CD4-positive, alpha-beta T cell treated with Interleukin-4 for 1 hour (primary cell): Measurements from ENCODE around the gene PSD2.
A peak's percentile ranks its signal among the peaks of the same experiment; 100 is the strongest.

Source experiments
- DNase-seq, 2 donors: peaks; one replicate each; pipeline ENCODE4 v3.0.0-alpha.2; 2020 to 2022

PSD2 gene

DNA sequence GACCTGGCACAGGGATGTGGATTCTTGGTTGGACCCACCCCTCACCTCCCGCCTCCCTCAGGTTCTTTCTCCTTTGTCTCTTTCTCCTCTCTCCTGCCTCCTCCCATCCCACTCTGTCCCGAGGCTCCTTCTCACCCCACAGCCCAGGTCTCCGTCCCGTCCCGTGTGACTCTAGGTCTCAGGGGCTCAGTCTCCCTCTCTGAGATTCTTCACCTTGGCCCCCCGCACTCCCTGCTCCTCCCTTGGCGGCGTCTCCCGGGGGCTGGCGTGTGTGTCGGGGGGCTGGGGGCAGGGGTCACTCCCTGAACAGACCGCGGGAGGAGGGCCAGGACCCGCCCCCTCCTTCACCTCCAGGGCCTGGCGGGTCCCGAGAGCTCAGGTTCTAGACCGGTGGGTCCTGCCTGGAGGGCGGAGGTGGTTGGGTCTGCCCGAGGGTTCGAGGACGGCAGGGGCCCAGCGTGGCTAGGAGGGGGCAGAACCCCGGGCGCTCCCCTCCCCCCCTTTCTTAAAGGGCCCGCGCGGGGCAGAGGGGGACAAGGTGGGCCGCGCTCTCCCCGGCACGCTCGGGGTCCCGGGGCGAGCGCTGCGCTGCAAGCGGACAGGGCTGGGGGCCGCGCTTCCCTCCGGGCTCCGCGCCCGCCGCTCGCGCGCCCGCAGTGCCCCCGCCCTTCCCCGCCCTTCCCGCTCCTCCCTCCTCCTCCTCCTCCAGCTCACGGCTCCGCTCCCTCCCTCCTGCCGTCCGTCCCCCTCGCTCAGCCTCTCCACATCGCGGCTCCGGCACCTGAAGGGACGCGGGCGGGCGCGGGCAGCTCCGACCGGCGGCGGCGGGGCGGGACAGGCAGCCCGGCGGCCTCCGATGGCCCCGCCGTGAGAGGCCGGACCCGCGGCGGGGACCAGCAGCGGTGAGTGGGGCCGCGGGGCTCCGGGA, at the start of gene PSD2:
TSS of gene PSD2 (plus strand) at position 735 of the 928 bp plus-strand sequence. CDS start 13,633 bp downstream, outside the sequence.
- DNase-seq, result peak in 1 of 2 donors; percentile 9

DNA sequence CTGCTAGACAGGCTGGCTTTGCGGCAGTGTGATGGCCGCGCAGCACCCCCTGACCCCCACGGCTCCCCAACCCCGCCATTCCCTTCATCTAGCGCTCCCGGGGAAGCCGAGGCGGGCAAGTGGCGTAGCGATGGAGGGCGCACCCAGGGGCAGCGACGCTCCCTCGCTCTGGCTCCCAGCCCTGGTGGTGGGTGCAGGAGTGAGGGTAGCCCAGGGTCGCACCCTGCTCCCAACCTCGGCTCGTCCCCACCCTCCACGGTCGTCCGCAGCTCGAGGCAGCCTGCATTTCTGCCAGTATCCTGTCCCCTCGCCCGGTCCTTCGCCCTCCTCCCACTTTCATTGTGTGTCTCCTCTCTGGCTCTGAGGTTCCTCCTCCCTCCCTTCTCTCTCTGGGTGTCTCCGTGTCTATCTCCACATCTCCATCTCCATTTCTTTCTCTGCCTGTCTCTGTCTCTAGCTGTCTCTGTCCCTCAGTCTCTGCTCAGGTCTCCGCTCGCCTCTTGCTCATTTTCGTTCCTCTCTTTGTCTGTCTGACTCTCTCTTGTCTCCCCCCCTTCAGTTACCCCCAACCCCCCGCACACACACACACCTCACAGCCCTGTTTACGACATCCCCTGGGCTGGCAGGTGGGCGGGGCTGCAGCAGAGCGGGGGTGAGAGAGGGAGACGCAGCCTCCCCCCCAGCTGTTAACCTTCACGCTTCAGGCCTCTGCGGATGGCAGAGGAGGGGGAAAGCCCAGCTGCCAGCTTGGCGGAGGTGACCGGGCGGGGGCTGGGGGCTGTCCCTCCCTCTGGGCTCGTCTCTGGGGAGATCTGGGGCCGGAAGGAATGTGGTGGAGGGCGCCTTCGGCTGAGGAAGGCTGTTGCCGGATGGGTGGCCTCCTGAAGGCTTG, 48.7 kb upstream of the PSD2 start:
- peak; percentile 82 to 90 for DNase-seq

DNA sequence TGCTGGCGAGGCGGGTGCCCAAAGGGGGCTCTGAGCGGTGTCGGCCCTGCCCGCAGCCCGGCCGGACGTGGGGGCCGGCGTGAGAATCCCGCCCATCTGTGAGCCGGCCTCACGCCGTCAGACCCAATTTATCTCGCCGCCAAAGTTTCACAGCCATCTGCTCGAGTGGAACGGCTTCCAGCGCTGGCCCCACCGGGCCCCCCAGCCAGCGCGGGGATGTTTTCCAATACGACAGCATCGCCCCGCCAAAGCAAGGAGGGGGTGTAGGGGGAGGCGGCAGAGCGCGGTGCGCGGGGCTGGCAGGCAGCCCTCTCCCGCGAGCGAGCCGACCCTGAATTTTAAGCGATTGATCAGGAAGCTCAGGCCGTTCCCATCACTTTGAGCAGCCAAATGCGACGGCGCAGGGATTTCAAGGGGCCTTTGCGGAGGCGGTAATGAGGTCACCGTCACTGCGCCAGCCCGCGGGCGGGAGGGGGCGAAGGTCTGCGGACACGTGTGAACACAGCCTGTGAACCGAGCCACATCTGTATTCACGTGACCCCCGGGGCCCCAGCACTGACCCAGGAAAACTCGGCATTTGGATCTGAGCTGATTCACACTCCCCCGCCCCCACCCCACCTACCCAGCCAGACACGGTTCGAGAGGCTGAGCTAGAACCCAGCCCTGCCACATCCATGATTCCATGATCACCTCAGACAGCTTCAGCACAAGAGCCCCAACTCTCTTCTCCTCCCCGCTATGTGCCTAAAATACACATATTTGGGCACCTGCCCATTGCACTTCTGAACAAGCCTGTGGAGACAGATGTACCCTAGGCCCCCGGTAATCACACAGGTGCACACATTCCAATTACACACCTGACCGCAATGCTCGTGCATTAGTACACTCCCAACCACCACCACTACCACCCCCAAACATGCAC, 47.8 kb upstream of the PSD2 start:
- DNase-seq, result peak; percentile 57 to 65

DNA sequence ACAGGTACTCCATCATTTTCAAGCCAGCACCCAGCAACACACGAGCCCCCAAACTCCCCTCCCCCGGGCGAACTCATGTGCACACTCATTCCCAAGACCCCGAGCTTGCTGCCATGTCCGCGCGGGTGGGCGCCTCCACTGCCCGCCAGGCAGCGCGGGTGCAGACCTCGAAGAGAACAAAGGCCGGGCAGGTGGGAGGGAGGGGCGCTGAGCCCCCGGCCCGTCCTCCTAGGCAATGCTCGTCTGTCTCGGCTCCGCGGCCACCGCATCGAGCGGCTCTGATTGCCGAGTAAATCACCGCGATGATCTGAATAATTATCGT, 47.1 kb upstream of the PSD2 start:
- DNase-seq, result no peak

DNA sequence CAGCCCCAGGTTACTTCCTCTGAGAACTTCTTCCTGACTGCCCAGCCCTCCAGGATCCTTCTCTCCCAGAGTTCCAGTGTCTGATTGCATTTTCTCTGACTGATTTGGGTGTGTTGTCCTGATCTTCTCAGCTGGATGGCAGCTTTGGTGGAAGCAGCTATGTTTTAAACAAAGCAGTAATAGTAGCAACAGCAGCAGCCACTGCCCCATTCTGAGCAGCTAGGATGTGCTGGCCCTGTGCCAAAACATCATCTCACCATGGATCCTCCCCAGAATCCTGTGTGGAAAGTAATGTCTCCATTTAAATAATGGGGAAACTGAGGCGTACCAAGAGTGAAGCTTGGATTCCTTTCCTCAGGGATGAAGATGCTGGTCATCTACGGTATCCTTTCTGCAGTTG, 46.4 kb upstream of the PSD2 start:
- no peak for DNase-seq

DNA sequence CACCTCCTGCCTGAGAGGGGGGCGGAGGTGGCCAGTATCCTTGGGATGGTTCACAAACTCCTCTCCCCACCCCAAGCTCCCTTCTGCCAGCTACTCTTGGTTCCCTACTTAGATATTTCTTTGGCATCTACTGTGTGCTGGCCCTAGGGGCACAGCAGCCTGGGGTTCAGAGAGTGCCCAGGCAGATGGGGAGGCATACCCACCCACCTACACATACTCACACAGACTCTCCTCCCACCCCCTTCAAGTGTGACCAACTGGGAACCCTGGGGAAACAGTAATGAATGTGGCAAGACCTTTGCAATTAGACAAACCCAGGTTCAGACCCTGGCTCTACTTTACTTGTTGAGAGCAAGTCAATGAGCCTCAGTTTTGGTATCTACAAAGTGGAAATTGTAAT, 44.4 kb upstream of the PSD2 start:
- DNase-seq, result no peak

DNA sequence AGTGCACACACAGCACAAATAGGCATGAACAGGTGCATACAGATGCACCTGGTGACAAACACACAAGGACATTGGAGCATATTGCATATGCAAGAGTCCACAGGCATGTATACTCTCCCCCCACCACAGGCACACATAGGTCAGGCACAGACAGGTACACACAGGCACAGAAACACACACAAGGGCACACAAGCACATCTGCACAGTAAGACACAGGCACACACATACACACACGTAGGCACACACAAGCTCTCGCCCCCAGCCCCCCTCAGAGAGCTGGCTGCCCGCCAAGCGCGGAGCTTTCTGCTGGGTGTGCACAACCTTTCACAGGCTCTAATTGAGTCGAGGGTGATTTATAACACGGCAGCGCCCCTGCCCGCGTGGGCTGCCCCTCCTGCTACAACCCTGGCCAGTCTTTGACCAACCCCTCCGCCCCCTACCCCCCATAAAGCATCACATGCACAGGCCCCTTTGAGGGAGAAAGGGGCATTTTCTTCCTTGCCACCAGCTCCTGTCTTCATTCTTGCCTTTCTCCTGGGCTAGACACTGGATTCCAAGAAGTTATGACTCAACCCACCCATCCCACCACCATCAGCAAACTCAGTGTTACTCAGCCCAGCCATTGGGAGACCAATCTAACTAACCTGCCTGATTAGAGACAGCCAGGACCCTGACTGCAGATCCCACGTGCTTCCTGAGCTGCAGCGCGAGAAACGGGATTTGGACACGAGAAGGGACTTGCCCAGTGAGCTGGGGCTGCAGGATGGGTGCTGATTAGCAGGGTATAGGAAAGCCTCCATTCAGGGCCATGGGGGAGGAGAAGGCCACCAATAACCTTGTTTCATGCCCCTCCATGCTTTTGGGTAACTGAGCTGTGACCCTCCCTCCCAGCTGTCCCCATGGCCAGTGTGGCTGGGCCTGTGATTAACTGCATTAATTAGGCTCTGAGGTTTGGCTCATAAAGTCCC, 42.8 kb upstream of the PSD2 start:
- no peak for DNase-seq

DNA sequence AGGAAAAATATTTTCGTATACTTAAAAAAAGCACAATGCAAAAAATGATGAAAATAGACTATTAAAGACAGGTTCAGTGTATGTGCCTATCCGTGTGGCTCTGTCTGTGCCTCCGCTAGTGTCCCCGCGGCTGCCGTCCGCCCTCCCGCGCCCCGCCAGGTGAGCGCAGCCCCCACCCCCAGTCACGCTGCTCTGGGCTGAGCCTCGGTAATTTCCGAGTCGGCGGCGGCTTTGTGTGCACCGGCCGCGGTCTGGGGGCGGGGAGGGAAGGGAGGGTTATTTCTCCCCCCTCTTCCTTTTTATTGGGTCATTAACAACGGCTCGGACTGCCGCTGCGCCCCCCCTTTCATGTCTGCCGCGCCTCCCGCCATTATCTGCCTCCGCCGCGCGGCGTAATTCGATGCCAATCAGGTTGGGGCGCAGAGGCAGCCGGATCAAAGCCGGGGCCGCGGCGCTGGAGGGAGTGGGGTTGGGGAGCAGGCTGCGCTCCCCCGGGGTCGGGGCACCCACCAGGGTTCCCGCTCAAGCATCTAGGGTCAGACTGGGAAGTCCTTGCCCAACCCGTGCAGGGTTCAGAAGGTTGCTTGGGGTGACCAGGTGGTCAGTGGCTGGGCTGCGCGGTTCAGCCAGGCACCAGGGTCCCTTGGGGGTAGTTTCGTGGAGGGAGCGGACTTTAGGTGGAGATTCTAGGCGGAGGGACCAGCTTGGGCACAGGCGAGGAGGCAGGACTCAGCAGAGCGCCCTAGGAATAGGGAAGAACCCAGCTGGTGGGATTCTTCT, 39.5 kb upstream of the PSD2 start:
- peak; percentile 22 to 47 for DNase-seq

DNA sequence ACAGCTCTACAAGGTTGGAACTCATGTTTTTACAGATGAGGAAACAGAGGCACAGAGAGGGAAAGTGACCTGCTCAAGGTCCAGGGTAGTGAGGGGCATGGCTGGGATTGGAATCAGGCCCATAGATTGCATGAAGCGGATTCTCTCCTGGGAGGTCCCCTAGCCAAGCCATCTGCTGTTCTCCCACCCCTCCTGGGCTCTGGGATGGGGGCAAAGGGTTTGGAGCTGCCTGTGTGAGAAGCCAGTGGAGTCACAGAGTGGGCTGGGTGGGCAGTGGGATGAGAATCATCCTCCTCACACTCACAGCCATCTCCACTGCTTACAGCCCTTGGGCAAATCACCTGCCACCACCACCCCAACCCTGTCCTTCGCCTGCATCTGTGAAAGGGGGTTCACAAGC, 38.6 kb upstream of the PSD2 start:
- DNase-seq, result no peak

DNA sequence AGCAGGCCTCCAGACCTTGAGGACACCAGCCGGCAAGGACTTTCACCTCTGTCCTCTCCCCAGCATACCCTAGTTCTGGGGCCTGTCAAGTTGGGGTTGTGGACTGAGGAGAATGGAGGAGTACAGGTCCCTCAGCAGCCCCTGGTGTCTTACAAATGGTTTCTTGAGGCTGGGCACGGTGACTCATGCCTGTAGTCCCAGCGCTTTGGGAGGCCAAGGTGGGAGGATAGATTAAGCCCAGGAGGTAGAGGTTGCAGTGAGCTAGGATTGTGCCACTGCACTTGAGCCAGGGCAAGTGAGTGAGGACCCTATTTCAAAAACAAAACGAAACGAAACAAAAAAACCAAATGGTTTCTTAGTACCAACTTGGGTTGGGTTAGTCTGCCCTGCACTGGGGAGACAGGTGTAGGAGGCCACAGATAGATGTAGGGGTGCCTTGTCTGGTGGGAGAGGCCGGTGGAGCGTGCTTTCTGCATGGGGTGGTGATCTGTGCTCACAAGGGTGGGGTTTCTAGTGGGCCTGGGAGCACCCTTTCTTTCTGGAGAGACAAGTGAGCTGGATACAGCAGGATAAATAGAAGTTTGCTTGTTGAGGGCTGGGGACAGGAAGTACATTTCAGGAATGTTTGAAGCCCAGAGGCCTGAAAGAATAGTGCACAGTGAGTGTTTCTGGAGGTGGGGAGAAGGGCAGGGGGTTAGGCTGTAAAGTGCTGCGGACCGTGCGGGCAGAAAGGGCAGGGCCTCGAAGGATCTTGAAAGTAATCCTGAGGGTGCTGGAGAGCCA, 37.7 kb upstream of the PSD2 start:
- no peak for DNase-seq

DNA sequence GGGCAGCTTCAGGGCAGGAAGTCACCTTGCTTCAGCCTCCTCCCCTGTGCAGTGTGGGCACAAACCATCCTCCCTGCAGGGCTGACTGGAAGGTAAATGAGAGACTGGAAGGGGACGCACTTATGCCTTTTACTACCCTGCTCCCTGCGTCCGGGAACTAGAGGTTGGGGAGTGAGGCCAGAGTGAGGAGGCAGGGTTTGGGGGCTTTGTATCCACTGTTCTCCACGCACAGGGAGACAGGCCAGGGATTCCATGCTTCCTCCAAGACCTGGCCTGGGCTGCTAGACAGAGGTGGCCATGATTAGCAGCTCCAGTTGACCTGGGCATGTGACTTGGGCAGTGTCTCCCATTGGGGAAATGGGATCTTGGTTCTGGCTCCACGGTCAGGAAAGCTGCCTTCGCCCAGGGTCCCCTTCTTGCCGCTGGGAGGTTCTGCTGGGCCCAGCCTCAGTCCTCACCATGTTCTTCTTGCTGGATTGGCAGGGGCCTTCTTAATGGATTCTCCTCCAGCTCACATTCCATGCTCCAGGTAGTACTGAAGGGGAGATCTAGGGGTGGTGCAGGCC, 37.0 kb upstream of the PSD2 start:
- DNase-seq, result no peak

DNA sequence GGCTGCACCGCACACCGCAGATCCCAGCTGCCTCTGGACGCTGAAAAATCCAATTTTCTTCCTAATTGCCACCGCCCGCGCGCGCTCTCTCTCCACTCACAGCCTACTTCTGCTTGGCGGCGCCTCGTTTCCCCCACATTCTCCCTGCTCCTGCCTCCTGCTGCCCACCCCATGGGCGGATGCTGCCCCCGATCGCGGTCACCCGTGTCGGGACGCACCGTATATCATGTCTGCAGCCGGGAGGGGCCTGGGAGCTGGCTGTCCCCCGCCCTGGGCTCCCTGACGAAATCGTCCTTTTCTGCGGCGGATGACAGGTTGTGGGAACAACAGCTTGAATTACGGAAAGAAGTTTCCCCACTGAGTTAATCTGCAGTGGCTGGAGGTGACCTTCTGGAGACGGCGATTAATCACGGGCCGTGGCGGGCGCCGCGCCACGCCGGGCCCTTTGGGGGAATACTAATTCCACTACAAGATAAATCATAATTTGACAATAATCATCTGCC, 36.3 kb upstream of the PSD2 start:
- no peak for DNase-seq

DNA sequence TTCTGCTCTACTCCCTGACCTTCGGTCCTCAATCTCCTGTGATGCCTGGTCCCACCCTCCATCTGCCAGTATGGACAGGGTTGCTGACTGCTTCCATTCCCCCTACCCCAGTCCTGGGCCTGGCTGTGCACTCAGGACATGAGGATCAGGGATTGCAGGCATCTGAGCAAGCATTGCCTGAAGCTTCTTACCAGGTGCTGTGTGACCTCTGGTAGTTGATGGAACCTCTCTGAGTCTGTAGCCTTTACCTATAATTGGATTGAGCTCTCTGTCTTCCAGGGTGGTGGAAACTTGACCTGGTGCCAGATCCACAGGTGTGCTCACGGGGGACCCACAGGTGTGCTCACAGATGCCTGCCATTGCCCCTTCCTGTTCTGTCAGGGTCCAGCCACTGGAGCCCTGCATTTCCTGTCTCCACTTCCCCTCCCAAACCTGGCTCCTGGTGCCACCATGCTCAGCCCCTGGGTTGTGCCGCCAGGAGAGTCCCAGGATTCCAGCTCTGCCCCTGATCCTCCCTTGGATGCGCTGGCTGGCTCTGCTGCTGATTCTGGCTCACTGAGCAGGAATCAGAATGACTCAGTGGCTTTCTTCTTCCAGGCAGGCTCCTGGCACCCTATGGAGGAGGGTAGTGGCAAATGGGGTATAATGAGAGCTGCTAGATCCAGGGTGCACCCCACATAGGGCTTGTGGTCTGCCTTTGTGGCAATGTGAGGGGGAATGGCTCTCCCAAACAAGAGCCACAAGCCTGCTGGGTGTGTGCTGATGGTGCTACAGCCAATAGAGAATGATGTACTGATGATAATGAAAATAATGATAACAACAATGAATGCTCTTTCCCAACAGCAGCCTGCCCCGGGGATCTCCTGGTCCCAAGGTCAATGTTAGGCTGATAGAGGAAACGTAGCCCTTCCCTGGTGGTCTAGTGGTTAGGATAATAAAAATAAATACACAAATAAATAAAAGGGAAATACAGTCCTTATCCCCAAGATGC, 35.2 kb upstream of the PSD2 start:
- DNase-seq, result no peak

DNA sequence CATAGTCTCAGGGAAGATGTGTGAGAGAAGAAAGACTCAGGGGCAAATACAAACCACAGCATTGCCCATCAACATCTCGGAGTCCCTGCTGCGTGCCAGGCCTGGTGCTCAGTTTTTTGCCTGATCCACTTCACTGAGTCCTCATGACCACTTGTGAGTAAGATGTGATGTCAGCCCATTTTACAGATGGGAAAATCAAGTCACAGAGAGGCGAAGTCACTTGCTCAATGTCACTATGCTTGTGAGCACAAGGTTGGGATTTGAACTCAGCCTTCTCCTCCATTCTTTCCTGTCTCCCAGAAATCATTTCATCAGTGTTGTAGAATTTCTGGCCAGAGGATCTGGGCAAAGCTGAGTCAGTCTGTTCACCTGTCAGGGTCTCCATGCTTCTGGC, 34.6 kb upstream of the PSD2 start:
- DNase-seq, result no peak

DNA sequence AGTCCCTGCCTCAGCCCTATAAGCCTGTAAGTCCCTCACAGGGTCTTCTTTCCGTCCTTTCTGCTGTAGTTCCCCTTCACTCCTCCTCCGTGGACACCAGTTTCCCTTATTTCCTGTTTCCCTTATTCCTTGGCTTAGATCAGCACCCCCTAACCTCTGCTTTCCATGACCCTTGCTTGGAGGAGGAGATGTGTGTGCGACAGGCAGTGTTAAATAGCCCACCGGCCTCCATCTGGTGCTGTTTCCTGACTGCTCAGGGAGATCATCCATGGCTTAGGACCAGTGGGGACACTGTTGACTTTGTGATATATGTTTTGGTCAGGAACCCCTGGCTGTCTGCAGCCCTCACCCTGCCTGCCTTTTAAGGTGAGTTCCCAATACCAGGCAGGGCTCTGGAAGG, 34.1 kb upstream of the PSD2 start:
- no peak for DNase-seq

DNA sequence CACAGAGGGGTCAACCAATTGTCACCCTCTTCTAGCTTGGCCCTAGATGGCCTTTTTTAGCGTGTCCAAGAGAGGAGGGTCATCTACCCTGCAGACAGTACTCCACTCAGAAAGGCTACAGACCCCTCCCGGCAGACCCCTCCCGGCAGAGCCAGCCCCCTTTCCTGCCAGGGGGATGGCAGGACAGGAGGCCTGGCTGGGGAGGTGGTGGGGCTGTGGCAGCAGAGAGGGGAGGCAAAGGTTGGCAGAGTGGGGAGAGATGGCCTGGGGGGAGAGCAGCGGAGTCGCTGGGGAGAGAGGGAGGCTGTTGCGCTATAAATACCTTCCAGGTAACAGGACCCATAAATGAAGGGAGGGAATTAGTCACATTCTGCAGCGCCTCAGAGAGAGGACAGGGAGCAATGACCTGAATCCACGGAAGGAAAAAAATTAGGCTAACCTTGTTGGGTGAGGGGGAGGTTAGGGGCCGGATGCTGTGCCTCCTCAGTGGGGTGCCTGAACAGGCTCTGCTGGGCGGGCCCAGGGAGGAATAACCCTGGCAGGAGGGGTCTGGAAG, 32.9 kb upstream of the PSD2 start:
- no peak for DNase-seq

DNA sequence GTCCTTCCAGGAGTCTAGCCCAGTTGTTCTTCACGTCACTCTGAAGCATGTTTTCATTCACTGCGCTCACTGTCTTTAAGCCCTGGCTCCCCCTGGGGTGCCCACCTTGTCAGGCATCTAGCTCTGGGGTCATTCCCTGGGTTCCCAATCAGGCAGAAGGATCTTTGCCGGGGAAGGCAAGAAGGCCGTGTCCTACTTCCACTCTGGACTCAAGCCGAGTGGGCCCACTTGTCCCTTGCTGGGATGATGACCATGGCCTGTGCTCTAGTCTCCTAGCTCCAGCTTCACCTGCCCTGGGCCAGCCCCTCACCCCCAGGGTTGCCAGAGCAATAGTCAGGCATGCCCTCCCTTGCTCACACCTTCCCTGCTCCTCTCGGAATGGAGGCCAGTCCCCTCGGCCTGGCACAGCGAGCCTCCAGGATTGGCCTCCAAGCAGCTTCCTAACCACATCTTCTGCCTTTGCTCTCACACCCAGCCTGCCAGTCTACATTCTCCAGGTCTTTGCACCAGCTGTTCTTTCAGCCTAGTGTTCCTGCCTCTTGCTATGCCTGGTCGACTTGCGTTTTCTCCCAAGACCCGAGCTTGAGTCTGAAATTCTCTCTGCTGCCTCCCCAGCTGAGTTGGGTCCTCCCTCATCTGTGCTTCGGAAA, 32.2 kb upstream of the PSD2 start:
- DNase-seq, result no peak
